NCI-H2107 treated with DMSO at 0.1 percent for 48 hours (cell line): ENCODE results near the gene C6orf47.
"Not testable (repeated sequence)": the region's sequence is repeated elsewhere in the genome, so short reads cannot be mapped to it uniquely, and the experiment has no call there.

ENCODE experiments used
- DNase-seq: peaks from one replicate; lab custom pipeline; 2025; ENCODE audit not compliant: unreplicated experiment; lab: John Stamatoyannopoulos, UW

Gene C6orf47, protein sequence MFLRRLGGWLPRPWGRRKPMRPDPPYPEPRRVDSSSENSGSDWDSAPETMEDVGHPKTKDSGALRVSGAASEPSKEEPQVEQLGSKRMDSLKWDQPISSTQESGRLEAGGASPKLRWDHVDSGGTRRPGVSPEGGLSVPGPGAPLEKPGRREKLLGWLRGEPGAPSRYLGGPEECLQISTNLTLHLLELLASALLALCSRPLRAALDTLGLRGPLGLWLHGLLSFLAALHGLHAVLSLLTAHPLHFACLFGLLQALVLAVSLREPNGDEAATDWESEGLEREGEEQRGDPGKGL

DNA sequence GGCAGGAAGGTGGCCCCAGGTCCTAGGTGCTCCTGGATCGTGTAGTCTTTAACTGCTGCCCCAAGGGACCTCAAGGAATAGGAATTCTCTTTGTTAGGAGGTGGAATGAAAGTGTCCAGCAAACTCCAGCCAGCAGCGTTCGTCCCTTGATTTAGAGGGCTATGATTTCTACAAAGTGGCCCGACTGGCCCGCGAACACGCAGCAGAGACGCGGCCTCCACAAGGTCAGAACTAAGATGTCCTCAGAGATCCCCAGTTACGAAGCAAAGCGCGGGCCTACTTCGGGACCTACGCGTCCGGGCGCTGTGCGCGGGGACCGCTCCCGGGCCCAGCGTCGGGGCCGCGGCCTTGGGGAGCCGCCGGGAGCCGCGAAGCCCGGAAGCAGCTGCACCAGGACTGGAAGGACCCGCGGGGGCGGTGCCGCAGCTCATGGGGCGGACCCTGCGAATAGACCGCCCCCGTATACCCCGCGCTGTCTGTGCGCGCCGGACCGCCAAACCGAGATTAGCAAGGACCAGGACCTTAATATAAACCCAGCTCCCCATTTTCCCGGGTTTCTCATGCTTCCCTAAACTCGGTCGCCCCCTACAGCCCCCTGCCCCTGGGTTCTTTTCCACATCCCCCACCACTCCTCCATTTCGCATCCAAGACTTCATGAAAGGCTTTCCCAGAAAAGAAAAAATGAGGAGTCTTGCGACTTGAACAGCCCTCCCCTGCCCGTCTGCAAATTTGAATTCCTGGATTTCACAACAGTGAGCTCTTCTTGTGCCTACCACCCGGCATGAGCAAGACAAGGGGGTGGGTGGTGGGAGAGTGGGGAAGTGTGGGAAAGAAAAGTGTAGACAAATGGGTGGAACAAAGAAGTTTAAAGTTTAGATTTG, at the start of gene C6orf47:
C6orf47 (minus strand) TSS at position 398 of the 881 bp plus-strand sequence. CDS start 831 bp downstream, outside the sequence.
- DNase-seq: peak; percentile 30

DNA sequence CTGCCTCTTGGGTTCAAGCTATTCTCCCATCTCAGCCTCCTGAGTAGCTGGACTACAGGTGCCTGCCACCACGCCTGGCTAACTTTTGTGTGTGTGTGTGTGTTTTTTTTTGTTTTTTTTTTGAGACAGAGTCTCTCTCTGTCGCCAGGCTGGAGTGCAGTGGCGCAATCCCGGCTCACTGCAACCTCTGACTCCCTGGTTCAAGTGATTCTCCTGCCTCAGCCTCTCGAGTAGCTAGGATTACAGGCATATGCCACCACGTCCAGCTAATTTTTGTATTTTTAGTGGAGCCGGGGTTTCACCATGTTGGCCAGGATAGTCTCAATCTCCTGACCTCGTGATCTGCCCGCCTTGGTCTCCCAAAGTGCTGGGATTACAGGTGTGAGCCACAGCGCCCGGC, 48.6 kb upstream of the C6orf47 start:
- not testable (repeated sequence) for DNase-seq

GRCh38 chr6:31708224-31708623, 47.6 kb upstream of the C6orf47 start:
- DNase-seq: no peak

- no peak for DNase-seq
These were observed 47.1 kb upstream of the C6orf47 start for GRCh38 chr6:31707701-31708100.

DNA sequence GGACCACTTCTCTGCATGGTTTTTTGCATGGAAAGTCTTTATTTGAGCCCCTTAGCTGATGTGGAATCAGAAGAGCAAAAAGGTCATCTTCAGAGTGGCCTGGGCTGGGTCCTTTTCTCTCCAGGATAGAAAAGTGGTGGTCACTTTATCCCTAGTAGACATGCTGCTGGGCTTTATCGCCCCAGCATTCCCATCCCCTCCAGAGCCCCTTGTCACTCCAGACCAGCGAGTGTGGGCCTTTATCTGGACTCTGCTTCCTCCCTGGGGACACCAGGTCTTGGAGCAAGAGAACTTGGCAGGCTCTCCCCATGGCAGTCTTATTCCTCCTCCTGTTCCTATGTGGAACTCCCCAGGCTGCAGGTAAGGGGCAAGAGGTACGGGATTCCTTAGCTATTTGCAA, 46.0 kb upstream of the C6orf47 start, which contains the start of gene LY6G6F:
LY6G6F (plus strand) TSS at position 268 of the 400 bp plus-strand sequence; CDS start at position 309, 41 bp downstream.
- no peak for DNase-seq

DNA sequence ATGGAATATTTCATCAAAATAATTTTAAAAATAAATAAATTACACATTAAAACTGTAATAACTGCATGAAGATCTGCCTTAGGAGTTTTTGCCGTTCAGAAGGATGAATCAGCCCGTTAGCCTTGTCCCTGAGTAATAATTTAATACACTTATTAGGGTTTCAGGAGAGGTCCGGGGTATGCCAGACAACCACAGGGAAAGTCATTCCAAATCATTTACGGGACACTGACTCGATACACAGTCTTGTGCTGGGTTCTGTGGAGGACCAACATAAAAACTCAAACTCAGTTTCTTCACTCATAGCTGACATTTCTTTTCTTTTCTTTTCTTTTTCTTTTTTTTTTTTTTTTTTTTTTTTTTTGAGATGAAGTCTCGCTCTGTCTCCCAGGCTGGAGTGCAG, 45.4 kb upstream of the C6orf47 start:
- no peak for DNase-seq

GRCh38 chr6:31702819-31703716, 42.5 kb upstream of the C6orf47 start, which contains the start of gene ABHD16A:
Gene ABHD16A, minus strand, starts transcription at chr6:31703324. Its CDS starts 43 bp downstream, at chr6:31703281.
- DNase-seq: peak; percentile 82

- DNase-seq: no peak
These were observed 41.8 kb upstream of the C6orf47 start for GRCh38 chr6:31702405-31702818.

DNA sequence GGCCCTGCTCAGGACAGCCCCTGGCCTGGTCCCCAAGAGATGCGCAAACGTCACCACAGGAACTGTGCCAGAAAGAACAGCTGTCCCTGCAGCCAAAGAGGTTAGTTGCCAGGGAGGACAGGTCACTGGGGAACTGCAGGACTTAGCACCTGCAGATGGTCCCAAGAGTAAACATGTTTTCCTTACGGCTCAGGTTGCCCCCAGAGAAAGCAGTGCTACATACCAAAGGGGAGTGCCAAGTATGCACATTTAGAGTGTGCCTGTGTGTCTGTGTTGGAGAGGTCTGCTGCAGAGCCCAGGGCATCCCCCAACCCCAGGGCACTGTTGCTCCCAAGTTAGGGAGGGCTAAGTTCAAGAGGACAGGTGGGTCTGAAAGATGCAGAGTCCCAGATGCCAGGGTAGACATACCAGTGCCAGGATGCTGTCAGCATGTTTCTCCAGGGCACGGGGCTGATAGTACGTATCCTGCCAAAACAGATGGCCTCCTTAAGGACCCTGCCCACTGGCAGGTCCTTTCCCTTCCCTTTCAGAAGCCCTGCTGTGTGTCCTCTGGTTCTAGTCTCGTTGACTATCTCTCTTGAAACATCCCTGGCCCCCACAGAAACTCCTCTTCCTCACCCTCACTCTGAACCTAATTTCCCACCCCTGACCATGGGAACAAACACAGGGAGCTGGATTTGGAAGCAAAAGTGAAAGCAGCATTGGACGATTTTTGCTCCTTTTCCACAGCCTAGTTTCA, 41.3 kb upstream of the C6orf47 start:
- peak; percentile 17 for DNase-seq

GRCh38 chr6:31700740-31701401, 40.3 kb upstream of the C6orf47 start:
- no peak for DNase-seq

DNA sequence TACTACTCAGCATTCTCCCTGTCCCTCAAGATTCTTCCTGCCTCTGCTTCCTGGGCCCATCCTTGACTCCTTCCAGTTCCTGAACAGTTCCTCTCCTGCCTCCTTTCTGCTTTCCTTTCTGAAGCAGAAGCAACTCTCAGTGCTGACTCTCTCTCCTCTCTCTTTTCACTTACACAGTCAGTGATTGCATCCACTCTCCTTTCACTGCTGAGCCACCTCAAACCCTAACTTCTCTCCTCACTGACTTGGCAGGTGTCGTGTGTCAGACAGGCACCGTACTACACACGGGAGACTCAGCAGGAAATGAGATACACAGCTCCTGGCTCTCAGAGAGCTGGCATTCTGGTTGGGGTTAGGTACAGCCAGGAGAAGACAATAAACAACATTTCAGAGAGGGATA, 37.0 kb upstream of the C6orf47 start:
- peak; percentile 17 for DNase-seq

DNA sequence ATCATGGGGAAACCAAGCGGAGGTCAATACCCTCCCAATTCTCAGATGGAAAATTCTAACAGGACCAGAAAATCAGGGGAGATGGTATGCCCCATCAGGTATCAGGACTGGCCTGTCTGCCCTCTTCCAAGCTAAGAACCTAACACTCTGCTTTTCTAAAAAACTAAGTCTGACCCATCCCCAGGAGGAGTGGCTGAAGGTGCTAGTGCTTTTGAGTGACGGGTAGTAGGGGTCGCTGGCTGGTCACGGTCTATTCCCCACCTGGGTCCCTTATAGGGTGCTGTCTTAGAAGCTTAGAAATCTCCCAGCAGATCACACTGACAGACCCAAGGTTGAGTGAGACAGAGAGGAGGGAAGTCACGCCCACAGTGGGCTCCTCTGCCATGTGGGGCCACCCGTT, 33.0 kb upstream of the C6orf47 start:
- no peak for DNase-seq

DNA sequence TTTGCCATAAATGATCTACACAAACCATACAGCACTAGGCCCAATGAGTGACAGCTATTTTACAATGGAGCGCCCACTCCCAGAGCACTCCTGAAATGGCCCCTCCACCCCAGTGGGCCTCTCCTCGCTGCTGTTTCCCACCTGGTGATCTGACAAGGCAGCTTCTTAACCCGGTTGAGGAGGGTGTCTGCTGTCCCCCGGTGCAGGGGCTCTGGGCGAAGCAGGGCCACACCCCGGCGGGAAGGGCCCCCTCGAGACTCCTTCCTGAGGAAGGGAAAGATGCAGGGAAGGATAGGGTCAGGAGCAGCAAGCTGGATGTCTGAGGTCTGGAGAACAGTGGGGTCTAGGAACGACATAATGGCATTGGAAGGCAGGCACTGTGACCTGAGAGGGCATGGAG, 32.3 kb upstream of the C6orf47 start:
- DNase-seq: no peak

DNA sequence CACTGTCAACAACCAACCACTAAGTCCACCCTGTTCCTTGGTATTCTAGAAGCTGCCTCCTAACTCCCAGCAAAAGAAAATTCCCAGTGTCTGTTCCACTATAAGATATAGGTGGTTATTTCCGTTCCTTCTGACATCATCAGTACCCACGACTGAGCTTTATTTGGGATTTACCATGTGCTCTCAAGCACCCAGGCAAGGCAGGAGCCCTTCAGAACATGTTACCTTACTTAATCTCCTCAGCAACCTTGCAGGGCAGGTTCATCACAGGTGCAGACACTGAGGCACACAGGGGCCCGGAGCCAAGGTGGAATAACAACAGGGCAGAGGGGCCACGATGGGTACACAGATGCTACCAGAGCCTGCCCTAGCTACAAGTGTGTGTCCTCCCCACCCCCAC, 31.8 kb upstream of the C6orf47 start:
- DNase-seq: no peak

DNA sequence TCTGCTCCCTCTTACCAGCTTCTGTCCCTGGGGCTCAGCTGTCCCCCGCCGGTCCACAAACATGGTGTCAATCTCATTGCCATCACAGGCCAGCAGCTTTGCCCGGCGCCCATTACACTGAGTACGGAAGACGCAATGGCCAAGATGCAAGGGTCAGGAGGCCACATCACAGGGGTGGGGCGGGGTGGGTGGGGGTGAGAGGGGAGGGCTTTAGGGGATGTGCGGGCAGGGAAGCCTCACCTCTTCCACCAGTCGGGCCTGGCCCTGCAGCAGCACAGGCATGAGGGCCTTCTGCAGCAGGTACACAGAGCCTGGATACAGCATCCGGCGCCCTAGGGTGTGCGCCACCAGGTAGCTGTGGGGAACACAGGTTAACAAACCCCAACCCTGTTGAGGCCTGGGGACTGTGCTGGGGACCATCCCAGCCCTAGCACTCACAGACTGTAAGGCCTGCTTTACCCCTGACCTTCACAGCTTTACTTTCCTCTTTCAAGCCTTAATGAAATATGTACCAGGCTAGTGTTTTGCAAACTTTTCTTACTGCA, 31.1 kb upstream of the C6orf47 start:
- no peak for DNase-seq

- DNase-seq: no peak
These were observed 30.5 kb upstream of the C6orf47 start for GRCh38 chr6:31691078-31691463.

DNA sequence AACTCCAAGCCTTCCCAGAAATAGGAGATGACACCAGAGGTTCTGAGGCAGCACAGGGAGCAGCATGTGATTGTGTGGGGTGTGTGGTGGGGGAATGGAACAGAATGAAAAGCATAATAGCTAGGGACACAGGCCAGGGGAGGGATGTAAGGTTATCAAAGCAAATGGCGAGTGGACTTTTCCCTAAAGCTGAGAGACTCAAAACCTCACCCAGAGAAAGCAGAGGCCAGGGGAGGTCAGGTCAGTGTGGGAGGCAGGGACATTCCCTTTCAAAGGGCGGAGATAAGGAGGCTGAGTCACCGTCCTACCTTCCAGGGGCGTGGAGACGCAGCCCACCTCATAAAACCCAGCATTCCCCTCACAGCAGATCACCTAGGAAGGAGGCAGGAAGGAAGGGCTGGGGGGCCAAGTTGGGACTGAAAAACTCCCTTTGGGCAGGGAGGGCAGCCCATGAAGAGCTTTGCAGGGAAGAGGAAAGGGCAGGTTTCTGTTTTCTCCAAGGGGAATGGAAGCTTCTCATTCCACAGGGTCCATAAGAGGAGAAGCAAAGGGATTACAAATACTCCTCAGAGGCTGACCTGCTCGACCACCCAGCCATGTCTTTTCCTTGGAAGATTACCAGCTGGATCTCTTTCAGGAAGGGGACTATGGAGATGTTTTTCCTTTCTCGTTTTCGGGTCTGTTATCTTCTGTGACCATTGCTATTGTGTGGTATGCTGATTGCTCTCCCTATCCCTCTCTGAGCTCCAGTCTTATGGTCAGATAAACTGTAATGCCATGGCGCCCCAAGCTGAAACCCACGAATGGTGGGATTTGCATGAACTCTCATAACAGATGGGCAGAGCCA, 29.9 kb upstream of the C6orf47 start:
- no peak for DNase-seq

GRCh38 chr6:31689249-31690110, 28.9 kb upstream of the C6orf47 start:
- DNase-seq: no peak
